HG02798 (cell line): Measurements from ENCODE around the gene PPP1R13B.
"Not testable (repeated sequence)": the region's sequence is repeated elsewhere in the genome, so short reads cannot be mapped to it uniquely, and the experiment has no call there.

Experiments
- ATAC-seq: cut with Tn5 transposase; IDR thresholded peaks from one replicate; pipeline ENCODE4 v1.9.1; 2021; ENCODE audit warnings: mild to moderate bottlenecking; ENCODE audit not compliant: unreplicated experiment, poor library complexity

PPP1R13B gene

DNA sequence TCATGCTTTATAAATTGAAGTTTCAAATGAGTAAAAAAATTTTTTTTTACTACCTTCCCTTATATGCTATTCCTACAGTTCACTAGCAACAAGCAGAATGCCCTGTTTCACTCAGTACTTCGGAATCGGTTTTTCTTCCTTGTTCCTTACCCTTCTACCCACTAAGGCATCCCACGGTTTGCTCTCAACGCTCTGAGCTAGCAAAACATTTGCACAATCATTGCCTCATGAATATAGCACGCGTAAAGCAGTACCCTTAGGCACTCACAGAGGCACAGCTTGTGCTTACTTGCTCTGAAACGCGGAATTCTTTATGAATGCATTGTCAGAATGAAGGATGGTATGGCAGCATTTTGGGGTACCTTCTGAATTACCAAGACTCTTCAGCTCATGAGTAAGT is 45.0 kb downstream of the PPP1R13B start:
- ATAC-seq = no peak

DNA sequence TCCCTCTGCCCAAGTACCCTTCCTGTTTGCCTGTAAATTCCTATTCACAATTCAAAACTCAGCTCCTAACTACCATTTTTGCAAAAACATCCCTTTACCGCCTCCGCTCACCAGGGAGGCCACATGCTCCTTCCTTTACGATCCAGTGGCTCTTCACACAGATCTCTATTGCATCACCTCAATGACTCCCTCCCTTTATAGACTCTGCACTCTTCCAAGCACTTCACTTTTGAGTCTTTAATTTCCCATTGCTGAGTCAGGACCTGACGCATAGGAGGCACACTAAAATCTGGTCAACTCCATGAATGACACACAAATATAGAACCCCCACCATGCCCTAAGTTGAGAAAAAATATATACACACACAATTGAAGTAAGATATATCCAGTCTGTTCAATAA is 45.9 kb downstream of the PPP1R13B start:
- no peak for ATAC-seq

- not testable (repeated sequence) for ATAC-seq
Measured at GRCh38 chr14:103793192-103793591, 54.2 kb downstream of the PPP1R13B start.

GRCh38 chr14:103788086-103788485 is 59.3 kb downstream of the PPP1R13B start:
- ATAC-seq = no peak

GRCh38 chr14:103782376-103782775 is 65.0 kb downstream of the PPP1R13B start:
- ATAC-seq = no peak

DNA sequence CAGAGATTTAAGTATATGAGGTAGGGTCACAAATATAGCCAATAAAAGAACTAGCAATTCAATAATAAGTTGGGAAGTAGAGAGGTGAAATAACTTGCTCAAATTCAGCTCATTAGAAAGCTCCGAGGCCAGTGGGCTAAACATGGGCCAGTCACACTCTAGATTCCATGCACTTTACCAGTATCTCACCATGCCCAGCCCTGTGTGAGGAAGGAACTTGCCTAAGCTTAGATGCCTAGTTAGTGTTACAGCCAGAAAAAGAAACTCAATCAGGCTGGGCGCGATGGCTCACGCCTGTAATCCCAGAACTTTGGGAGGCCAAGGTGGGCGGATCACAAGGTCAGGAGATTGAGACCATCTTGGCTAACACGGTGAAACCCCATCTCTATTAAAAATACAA is 71.1 kb downstream of the PPP1R13B start:
- not testable (repeated sequence) for ATAC-seq

- no peak for ATAC-seq
Measured at GRCh38 chr14:103775506-103775905, 71.9 kb downstream of the PPP1R13B start.

DNA sequence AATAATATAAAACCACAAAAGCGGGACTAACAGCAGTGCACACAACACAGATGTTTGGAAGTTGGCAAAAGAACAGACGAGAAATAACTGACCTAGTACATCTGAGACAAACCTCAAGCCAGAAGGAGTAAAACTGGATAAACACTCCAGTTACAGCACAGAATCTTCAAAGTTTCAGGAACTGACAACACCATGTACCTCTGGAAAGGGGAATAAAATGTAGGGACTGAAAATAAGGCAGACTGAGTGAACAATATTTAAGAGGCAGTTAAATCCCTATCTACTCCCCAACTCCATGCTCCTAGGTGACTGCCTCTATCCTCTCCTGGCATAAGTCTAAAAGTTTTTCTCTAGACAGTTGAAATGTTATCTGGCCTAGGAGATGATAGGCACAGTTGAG is 73.9 kb downstream of the PPP1R13B start:
- no peak for ATAC-seq

DNA sequence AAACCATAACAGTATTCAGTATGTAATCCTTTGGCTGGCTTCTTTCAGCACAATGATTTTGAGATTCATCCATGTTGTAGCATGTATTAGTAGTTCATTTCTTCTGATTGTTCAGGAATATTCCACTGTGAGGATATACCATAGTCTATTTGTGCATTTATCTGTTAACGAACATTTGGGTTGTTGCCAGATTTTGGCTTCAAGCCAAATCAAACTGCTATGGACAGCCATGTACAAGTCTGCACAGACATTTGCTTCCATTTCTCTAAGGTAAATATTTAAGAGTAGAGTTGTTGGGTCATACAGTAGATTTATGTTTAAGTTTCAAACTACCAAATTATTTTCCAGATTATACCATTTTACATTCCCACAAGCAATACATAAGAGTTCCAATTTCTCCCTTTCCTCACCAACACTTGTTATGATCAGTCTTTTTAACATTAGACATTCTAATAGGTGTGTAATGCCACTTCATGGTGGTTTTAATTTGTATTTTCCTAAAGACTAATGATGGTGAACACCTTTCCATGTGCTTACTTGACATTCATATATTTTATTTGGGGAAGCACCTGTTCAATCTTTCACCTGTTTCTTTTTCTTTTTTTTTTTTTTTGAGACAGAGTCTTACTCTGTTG is 75.2 kb downstream of the PPP1R13B start:
- no peak for ATAC-seq

DNA sequence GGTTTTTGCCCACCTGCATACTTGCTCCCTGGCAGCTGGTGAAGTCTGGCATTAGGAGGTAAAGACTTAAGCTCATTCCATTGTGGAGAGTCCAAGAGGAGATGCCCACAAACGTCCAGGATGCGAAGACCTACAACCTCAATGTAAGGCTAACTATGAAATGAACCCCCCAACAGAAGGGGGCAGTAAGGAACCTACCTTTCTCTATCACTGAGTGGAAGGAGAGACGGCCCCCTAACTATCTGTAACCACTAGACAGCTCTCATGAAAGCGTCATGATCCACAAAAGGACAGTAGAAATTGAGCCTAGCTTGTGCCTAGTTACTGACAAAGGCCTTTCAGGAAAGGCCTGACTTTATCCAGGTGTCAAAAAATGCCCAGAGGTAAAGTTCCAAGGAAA is 76.5 kb downstream of the PPP1R13B start:
- ATAC-seq = no peak

DNA sequence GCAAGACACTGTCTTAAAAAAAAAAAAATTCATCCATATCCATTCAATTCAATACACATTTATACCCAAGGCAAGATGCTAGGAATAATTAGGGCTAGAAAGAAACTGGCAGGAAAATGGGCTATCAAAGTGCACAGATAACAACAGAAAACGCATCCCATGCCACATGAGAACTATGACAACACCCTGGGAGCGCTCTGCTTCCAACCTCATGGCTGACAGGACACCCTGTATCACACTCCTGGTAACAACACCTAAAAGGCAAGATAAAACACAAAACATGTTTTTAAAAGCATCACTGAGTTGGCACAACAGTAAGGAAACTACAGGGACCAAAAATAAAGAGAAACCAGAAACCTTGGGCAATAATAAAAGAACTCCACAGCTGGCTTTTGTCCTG is 76.9 kb downstream of the PPP1R13B start:
- ATAC-seq = no peak

DNA sequence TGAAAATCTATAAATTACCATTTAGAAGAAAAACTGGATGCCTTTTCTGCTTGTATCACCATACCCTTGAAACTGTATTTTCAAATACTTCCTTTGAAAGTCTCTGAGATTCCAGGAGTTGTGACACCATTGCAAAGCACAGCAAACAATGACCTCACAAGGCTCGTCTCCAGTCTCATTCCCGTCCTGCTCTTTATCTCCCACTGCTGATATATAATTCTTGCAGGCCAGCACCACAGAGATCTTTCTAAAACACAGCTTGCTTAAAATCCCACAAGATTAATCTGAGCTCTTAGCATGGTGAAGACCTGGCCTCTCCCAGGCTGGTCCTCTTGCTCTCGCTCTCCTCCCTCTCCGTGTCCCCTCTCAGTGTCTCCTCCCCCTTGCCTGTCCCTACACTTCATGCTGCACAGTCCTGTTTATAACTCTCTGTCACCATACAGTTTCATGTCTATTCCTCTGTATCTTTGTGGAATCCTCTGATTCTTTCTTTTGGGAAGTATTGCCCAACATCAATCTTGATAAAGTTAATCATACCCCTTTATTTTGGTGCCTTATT is 80.0 kb downstream of the PPP1R13B start:
- no peak for ATAC-seq

DNA sequence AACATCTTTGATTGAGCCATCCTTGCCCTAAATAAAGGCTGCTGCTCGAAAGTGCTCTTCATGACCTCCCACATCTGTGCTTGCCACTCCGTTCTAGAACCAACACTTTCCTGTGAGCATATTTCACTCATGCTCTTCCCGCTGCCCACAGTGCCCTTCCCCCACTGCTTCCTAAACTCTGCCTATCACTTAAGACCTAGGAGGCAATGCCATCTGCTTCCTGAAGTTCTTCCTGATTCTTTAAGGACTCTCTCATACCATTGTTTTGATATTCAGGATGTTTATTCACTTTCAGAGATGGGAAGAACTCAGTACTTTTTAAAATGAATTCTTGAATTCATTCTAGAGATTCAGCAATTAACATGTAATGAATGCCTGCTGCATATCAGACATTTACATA is 81.8 kb downstream of the PPP1R13B start:
- ATAC-seq = no peak

DNA sequence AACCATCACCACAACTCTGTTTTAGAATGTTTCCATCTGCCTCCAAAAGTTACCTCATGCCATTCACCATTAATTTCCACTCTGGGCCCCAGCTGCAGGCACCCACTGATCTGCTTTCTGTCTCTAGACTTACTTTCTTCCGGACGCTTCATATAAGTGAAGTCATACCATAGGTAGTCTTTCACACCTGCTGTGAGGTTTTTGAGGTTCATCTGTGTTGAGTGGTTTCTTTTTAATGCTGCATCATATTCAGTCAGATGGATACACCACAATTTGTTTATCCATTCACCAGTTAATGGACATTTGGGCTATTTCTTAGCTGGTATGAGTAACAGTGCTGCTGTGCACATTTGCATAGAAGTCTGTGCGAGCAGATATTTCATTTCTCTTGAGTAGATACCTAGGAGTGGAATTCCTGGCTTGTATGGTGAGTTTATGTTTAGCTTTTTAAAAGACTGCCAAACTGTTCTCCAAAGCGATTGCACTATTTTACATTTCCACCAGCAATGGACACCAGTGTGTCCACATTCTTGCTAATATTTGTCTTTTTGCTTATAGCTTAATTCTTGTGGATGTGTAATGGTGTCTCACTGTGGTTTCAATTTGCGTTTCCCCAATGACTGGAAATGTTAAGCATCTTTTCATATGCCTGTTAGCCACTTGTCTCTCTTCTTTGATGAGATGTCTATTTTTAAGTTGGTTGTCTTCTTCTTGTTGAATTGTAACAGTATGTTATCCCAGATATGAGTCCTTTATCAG is 83.5 kb downstream of the PPP1R13B start:
- ATAC-seq = peak; percentile 80

- no peak for ATAC-seq
Measured at GRCh38 chr14:103762541-103762940, 84.8 kb downstream of the PPP1R13B start.

DNA sequence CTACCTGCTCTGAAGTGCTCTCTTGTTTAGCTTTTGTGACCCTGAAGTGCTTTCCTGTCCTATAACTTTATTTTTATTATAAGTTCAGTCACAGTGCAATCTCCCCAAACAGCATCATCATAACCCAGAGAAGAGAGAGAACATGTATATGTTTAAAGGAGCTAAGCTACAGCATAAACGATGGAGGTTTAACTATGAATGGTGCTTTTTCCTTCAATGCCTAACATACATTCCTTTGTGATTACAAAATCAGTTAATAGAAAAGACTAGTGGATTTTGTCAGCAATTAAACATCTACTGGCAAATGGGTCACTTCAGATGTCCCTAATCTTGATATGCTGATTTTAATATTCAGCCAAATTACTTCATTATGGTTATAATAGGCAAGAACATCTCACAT is 85.3 kb downstream of the PPP1R13B start:
- ATAC-seq = no peak

GRCh38 chr14:103758059-103758776 is 89.2 kb downstream of the PPP1R13B start:
- no peak for ATAC-seq

DNA sequence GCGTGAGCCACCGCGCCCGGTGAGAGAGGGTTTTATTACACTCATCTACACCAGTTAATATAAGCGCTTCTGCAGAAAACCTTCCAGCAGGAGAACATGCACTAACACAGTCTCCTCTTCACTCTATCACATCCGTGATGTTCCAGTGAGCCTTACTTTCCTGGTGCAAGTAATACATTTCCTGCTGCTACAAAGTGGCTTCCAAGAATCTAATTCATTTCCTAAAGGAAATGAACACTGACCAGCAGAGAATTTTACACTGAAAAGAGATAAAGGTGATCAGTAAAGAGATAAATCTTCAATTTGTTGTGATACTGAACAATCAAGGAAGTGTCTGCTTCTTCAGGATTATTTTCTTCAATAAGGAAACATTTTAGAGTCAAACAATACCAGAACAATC is 92.3 kb downstream of the PPP1R13B start:
- ATAC-seq = no peak

- ATAC-seq = no peak
Measured at GRCh38 chr14:103753774-103754173, 93.6 kb downstream of the PPP1R13B start.

- ATAC-seq = no peak
Measured at GRCh38 chr14:103749860-103750259, 97.5 kb downstream of the PPP1R13B start.

DNA sequence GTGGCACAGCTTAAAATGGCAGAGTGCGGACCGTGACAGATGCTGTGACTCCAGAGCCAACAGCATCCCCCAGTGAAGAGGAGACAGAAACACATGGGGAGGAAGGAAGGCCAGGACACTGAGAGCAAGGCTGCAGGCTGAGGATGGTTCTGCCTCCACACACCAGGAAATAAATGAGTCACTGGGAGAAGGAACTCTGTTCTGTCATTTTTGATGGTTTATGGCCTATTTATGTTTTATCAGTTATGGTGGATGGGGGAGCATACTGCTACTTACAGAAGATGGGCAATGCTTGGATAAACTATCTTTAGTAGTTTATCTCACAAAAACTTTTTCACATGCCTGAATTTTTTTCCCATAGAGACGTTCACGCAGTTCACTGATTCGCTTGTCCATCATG is 97.9 kb downstream of the PPP1R13B start:
- no peak for ATAC-seq
